ENCODE results near the gene NAALADL1.

The NAALADL1 gene

DNA sequence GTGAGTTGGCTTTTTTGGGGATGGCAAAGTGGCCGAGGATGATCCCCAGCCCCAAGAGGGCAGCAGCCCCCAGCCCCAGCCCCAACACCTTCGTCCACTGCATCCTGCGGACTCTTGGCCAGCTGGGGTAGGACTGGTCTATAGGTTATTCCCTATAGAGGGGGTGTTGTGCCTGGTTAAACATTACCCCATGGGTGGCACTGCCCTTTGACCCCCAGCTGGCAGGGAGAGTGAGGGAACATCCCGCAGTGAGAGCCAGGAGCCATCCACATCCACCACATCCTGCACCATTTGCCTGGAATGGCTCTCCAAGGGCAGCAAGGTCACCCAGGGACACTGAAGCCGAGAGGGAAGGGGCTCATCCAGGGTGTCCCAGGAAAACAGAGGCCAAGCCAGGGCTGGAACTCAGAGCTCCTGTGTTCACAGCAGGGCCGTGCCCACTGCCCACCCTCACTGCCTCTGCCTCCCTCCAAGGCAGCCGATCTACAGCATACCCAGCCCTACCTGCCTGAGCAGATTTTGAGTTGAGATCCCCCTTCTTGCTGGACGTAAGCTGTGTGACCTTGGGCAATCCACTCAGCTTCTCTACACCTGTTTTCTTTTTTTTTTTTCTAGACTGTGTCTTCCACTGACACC lies at the start of gene NAALADL1:
TSS of gene NAALADL1 (minus strand) at position 135 of the 636 bp plus-strand sequence. CDS start at position 103, 32 bp downstream.
- DNase-seq (ENCODE audit: low spot score), result no peak

GRCh38 chr11:65107751-65108468 lies 49.6 kb upstream of the NAALADL1 start:
- no peak for DNase-seq (ENCODE audit: low spot score)

- no peak for DNase-seq (ENCODE audit: low spot score)
Measured at GRCh38 chr11:65107078-65107477, 48.7 kb upstream of the NAALADL1 start.

DNA sequence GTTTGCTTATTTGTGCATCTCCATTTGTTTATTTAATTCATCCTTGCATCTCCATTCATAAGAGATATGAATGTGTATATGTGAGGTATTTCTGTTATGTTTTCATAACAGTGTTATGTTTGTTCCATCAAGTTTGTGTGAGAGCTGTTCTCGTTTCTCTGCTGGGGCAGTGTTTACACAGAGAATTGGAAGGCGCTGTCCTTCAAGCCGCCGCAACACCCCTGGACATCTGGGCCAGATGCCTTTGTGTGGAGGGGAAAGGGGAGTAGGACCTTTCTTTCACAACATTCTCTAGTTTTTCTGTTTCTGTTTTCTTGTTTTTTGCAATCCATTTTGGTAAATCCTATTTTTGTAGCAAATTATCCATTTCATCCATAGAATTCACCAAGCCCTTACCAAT lies 46.3 kb upstream of the NAALADL1 start:
- no peak for DNase-seq (ENCODE audit: low spot score)

DNA sequence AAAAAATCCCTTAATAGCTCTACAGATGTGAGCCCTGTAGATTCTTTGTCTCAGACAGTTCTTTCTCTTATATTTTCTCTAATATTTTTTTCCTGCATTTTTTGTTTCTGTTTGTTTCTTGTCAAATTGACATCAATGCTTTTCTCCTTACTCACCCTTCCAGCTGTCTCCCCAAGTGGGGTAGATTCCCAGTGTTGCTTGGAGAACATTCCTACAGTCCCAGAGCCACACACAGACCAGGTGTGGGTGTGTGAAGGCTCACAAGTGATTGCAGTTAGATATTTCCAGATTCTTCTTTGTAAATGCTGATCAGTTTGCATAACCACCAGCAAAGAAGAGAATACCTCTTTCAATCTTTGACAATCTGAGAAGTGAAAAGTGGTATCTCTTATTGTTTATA lies 45.1 kb upstream of the NAALADL1 start:
- no peak for DNase-seq (ENCODE audit: low spot score)

DNA sequence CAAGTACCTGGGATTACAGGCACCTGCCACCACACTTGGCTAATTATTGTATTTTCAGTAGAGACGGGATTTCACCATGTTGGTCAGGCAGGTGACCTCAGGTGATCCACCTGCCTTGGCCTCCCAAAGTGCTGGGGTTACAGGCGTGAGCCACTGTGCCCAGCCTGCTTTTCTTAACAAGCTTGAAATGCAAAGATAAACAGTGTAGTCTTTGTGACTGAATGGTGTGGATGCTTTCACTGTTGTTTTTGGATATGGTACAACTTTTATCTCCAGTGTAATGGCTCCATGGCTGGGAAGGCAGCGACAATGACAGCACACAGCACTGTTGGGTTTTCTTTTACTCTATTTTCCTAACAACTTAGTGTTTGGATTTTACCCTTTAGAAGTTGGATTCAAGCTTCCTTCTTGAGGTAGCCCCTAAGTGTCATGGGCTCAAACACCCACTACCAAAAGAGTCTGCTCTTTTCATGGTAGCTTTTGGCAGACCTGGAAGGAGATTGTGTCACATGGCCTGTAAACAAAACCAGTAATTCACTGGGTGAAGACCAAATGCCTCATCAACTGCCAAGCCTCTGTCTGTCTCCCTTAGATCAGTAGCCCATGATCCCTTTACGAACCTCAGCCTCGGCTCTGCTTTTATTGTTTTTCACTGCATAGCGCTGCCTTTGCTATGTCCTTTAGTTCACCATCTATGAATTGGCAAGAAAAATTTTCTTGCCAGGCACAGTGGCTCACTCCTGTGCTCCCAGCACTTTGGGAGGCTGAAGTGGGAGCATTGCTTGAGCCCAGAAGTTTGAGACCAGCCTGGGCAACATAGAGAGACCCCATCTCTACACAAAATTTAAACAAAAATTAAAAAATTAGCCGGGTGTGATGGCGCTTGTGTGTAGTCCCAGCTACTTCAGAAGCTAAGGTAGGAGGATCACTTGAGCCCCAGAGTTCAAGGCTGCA lies 44.1 kb upstream of the NAALADL1 start:
- no peak for DNase-seq (ENCODE audit: low spot score)

DNA sequence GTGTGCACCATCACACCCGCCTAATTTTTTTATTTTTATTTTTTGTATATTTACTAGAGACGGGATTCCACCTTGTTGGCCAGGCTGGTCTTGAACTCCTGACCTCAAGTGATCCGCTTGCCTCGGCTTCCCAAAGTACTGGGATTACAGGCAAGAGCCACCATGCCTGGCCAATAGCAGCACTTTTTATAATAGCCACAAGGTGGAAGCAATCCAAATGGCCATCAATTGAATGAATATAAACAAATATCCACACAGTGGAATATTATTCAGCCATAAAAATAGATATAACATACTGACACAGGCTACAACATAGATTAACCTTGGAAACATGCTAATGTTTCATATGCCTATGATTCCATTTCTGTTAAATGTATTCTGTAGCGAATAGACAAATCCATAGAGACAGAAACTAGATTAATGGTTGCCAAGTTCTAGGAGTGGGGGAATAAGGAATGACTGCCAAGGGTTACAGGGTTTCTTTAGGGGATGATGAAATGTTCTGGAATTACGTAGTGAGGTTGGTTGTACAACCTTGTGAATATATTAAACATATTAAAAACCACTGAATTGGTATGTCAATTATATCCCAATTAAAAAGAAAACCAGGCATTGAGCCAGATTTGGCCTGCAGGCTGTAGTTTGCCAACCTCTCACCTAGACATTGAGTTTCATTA lies 42.5 kb upstream of the NAALADL1 start:
- DNase-seq (ENCODE audit: low spot score), result no peak

DNA sequence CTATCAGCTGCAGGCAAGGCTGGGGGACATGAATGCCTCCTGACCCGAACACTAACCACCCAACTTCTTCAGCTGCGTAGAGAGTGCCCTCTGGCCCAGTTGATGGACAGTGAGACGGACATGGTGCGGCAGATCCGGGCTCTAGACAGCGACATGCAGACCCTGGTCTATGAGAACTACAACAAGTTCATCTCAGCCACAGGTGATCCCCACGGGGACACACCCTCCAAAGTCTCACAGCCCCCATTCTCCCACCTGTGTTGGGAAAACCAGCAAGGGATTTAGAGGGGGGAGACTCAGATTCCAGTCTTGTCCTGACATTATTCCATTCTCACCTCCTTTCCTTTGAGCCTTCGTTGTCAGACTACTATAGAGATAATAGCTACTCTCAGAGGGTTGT lies 38.6 kb upstream of the NAALADL1 start:
- no peak for DNase-seq (ENCODE audit: low spot score)

DNA sequence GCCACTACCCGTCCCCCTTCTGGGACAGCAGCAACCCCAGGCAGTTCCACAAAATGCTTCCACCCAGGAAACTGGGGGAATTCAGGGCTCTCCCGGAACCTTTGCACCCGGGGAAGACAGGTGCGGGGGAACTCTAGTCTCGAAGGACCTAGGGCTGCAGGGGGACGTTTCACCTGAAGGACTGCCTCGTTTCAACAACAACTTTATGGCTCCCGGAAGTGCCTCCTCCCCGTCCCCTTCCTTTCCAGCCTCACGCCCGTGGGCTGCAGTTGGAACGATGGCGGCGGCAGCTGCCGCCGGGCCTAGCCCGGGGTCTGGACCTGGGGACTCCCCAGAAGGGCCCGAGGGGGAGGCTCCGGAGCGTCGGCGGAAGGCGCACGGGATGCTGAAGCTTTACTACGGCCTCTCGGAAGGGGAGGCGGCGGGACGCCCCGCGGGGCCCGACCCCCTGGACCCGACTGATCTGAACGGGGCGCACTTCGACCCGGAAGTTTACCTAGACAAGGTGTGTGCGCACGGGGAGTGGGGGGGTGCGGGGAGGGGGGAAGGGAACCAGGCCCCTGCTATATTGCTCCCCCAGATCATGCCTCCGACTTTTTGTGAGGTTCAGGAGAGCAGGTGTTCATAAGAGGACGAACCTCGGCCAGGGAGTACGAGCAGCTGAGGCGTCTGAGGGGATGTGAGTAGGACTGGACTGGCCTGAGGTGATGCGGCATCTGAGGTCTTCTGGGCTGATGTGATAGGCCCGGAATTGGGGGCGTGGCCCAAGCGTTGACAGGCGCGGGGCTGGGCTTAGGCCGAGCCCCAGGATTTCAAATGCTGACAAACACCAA lies 37.8 kb upstream of the NAALADL1 start, which contains the start of gene VPS51:
TSS of gene VPS51 (plus strand) at position 241 of the 833 bp plus-strand sequence. CDS start at position 278, 37 bp downstream.
- DNase-seq (ENCODE audit: low spot score), result peak; percentile 91

DNA sequence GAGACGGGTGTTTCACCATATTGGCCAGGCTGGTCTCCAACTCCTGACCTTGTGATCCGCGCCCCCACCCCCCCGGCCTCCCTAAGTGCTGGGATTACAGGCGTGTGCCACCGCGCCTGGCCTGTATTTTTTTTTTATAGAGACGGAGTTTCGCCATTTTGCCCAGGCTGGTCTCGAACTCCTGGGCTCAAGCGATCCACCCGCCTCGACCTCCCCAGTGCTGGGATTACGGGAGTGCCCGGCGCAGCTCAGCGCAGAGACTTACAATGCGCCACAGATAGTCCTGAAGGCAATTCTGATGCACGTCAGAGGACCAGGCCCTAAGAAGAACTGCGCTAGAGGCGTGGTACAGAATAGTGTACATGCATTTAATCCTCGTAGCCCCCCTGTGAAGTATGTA lies 37.1 kb upstream of the NAALADL1 start:
- DNase-seq (ENCODE audit: low spot score), result no peak

GRCh38 chr11:65090628-65091027 lies 32.3 kb upstream of the NAALADL1 start:
- no peak for DNase-seq (ENCODE audit: low spot score)

DNA sequence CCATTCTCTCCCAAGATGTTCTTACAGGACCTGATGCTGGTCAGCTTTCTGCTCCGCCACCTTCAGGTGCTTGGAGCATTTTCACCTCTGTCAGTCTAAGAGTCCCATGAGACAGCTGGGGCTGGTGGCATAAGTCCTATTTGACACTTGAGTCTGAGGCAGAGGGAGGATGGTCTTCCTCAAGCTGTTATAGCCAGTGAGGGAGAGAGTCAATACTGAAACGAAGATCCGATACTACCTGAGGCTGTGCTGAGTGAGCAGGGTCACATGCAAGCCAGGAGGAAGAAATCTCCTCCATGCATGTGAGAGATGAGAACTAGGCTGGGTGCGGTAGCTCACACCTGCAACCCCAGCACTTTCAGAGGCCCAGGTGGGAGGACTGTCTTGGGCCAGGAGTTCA lies 31.3 kb upstream of the NAALADL1 start:
- no peak for DNase-seq (ENCODE audit: low spot score)

DNA sequence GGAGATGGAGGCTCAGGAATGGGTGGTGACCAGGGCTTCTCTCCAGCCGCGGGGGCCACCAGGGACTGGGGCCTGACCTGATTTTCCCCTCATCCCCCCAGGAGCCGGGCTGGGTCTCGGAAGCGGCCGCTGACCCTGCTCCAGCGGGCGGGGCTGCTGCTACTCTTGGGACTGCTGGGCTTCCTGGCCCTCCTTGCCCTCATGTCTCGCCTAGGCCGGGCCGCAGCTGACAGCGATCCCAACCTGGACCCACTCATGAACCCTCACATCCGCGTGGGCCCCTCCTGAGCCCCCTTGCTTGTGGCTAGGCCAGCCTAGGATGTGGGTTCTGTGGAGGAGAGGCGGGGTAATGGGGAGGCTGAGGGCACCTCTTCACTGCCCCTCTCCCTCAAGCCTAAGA lies 29.5 kb upstream of the NAALADL1 start:
- no peak for DNase-seq (ENCODE audit: low spot score)

GRCh38 chr11:65087216-65087615 lies 28.9 kb upstream of the NAALADL1 start:
- no peak for DNase-seq (ENCODE audit: low spot score)

- DNase-seq (ENCODE audit: low spot score), result no peak
Measured at GRCh38 chr11:65086809-65087208, 28.5 kb upstream of the NAALADL1 start.

DNA sequence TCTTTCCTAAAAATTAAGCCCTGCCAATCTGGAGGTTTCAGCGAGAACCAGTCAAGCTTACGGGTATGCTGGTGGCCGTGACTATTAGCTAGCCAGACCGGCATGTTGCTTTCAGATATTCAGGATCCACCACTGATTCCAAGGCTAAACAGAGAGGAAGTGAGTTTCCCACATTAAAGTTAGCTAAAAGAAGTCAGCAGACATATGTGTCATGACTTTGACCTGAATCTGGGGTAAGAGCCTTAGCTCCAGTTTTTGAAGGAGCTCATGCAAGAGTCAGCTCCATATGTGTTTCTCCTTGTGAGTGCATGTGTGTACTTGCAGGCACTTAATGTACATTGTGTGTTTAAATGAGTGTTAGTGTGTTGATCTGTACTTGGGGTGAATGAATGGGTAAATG lies 27.1 kb upstream of the NAALADL1 start:
- DNase-seq (ENCODE audit: low spot score), result no peak

DNA sequence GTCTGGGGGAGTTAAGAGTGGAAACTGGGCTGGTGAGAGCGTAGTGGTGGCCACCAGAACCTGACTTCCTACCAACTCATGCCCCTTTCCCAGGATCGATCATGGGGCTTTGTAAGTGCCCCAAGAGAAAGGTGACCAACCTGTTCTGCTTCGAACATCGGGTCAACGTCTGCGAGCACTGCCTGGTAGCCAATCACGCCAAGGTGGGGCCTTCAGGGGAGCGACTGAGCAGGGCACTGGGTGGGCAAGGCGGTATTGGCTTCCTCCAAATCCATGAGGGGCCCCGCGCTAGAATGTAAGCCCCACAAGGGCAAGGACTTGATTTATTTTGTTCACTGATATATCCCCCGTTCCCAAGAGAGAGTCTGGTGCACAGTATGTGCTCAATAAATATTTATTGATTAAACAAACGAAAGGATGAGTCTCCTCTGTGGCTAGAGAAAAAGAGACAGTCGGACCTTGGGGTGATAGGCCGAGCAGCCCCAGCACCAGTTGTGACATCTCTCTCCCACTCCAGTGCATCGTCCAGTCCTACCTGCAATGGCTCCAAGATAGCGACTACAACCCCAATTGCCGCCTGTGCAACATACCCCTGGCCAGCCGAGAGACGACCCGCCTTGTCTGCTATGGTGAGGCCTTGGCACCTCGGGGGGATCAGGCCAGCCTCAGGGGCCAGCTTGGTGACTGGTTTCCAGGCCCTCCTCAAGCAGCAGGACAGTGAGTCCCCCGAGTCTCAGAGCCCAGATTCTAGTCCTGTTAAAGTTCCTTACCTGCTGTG lies 26.4 kb upstream of the NAALADL1 start:
- no peak for DNase-seq (ENCODE audit: low spot score)

GRCh38 chr11:65083834-65084597 lies 25.7 kb upstream of the NAALADL1 start, which contains the start of the genes CDCA5 and ZFPL1:
Gene CDCA5 (minus strand): TSS chr11:65084040. CDS start chr11:65083978, 62 bp downstream.
Gene ZFPL1 (plus strand): TSS chr11:65084222. CDS start chr11:65084699, 477 bp downstream.
- peak; percentile 98 for DNase-seq (ENCODE audit: low spot score)

DNA sequence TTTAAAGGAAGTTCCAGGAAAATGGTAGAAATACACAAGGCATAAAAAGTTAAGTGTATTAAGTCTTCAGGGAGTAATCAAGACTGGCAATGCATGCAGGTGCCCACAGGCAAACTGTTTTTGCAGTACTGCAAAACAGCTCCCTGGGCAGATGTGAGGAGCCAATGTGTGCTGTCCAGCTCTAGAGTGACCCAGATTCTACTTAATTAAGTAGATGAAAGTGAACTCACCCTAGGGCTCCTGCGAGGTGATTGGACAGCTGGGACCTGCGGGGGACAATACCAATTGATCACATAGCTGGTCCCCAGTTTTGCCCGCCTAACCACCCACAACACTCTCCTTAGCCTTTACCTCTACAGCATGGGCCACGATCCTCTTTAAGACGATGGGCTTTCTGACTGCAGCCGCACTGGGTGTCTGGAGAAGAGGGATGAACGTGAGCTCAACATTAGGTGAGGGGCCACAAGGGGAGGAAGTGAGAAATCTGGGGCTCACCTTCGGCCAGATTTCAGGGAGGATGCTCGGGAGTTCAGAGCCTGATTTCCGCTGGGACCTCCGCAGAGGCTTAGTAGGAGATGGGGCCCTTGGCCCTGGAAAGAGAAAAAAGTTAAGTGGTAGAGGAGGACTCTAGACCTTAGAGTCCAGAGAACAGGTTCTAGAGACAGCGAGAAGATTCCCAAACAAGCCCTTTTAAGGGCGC lies 24.9 kb upstream of the NAALADL1 start:
- DNase-seq (ENCODE audit: low spot score), result no peak
